Nephron progenitor cell (in vitro differentiated cells): ENCODE results near the gene BACH1.

Source experiments
- DNase-seq: peaks from one replicate; pipeline ENCODE4 v3.0.0; 2021
- H3K27ac Mint-ChIP-seq: 2 replicates; pipeline ENCODE4 v1.8.0; 2021; ENCODE audit warnings: mild to moderate bottlenecking, moderate library complexity, mixed read lengths
- H3K27me3 Mint-ChIP-seq: 2 replicates; pipeline ENCODE4 v1.8.0; 2021; ENCODE audit warnings: mild to moderate bottlenecking, low read depth, mixed read lengths; ENCODE audit not compliant: poor library complexity
- H3K36me3 Mint-ChIP-seq: 2 replicates; pipeline ENCODE4 v1.8.0; 2021; ENCODE audit warnings: low read depth, mixed read lengths
- H3K4me1 Mint-ChIP-seq: 2 replicates; pipeline ENCODE4 v1.8.0; 2021; ENCODE audit warnings: mixed read lengths
- H3K4me3 Mint-ChIP-seq: 2 replicates; pipeline ENCODE4 v1.8.0; 2021; ENCODE audit warnings: mild to moderate bottlenecking, moderate library complexity, mixed read lengths
- H3K9me3 Mint-ChIP-seq: 2 replicates; pipeline ENCODE4 v1.8.0; 2021; ENCODE audit warnings: mild to moderate bottlenecking, moderate library complexity, mixed read lengths
- TF ChIP-seq, protein P1 (sequence below): fragments of 200-600 bp; sonication (generic); IDR thresholded peaks from 2 replicates; pipeline ENCODE4 v1.5.0; 2021; ENCODE audit warnings: antibody characterized with exemption

Gene BACH1

DNA sequence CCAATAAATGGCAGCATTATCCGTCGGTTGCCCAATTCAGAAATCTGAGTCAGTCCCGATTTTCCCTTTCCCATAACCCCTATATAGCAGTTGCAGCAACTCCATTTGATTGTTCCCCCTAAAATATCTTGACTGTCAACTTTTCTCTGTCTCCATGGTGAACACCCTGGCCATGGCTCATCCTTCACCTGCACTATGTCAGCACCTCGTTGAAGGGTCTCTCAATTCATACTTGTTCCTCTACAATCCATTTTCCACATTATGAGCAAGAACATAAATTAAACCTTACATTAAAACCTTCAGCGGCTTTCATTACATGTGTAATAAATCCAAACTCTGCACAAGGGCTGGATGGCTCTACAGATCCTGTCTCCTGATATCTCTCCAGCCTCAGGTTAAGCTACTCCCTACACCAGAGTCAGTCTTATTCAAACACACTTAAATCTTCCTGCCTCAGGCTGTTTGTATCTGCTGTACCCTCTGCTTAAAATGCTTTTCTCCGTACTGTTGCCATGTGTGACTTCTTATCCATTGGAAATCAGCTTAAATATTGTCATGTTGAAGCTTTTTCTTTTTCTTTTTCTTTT, 87.3 kb downstream of the BACH1 start:
- DNase-seq = no peak
- Mint-ChIP-seq H3K27me3 (no peaks in the 10 kb centered on the region), H3K4me1 (peaks cover 8% of the 10 kb centered on the region), H3K27ac (no peak overlapping the region), H3K4me3 (no peak overlapping the region), H3K9me3 (no peaks in the 10 kb centered on the region), H3K36me3 (peaks cover 4% of the 10 kb centered on the region)
- TF ChIP-seq, protein P1, sequence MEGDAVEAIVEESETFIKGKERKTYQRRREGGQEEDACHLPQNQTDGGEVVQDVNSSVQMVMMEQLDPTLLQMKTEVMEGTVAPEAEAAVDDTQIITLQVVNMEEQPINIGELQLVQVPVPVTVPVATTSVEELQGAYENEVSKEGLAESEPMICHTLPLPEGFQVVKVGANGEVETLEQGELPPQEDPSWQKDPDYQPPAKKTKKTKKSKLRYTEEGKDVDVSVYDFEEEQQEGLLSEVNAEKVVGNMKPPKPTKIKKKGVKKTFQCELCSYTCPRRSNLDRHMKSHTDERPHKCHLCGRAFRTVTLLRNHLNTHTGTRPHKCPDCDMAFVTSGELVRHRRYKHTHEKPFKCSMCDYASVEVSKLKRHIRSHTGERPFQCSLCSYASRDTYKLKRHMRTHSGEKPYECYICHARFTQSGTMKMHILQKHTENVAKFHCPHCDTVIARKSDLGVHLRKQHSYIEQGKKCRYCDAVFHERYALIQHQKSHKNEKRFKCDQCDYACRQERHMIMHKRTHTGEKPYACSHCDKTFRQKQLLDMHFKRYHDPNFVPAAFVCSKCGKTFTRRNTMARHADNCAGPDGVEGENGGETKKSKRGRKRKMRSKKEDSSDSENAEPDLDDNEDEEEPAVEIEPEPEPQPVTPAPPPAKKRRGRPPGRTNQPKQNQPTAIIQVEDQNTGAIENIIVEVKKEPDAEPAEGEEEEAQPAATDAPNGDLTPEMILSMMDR = no peak

DNA sequence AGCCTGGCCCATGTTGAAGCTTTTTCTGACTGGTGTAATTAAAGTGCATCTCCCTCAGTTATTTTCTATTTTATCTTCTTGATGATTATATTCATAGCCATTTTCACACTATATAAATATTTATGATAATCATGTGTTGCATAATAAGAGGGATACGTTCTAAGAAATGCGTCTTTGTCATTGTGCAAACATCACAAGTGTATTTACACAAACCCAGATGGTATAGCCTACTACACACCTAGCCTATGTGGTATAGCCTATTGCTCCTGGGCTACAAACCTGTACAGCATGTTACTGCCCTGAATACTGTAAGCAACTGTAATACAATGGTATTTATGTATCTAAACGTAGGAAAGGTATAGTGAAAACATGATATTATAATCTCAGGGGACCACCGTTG, 88.1 kb downstream of the BACH1 start:
- peaks cover 5% of the 10 kb centered on the region for H3K9me3 Mint-ChIP-seq
- no peak overlapping the region for H3K4me3 Mint-ChIP-seq
- no peak for DNase-seq
- TF ChIP-seq, protein P1 = no peak
- peaks cover 9% of the 10 kb centered on the region for H3K4me1 Mint-ChIP-seq
- H3K27me3 Mint-ChIP-seq = no peaks in the 10 kb centered on the region
- H3K27ac Mint-ChIP-seq = no peak overlapping the region
- peaks cover 4% of the 10 kb centered on the region for H3K36me3 Mint-ChIP-seq

DNA sequence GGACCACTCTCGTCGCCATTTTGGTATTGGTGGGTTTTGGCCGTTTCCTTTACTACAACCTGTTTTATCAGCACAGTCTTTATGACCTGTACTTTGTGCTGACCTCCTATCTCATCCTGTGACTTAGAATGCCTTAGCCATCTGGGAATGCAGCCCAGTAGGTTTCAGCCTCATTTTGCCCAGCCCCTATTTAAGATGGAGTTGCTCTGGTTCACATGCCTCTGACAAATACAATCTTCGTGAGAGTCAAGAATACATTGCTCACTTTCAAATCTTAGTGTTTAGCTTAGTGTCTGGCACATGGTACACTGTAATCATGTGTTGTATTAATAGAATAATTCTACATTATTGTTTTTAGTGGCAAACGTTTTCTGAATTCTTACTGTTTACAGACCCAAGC, 88.9 kb downstream of the BACH1 start:
- Mint-ChIP-seq H3K27ac (no peak overlapping the region), H3K27me3 (no peaks in the 10 kb centered on the region), H3K9me3 (peaks cover 12% of the 10 kb centered on the region), H3K4me3 (no peak overlapping the region), H3K36me3 (peaks cover 6% of the 10 kb centered on the region), H3K4me1 (peaks cover 9% of the 10 kb centered on the region)
- DNase-seq = no peak
- TF ChIP-seq, protein P1 = no peak

DNA sequence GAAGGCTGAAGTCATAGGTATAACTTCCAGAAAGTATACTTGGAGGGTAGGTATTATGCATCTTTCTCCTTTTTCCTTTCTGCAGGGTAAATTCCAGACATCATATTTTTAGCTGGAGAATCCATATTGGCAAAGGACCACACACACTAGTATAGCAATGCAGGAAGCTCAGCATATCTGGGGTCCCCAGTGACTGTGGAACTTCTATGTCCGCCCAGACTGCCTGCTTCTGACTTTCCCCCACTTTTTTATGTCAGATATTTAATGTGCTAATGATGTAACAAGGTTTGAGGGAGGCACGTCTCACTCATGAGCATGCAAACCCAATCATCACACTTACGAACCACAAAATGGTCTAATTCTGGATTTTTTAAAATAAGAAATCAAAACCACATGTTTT, 90.4 kb downstream of the BACH1 start:
- peaks cover 24% of the 10 kb centered on the region for H3K9me3 Mint-ChIP-seq
- DNase-seq = no peak
- H3K36me3 Mint-ChIP-seq = peaks cover 14% of the 10 kb centered on the region
- H3K27me3 Mint-ChIP-seq = no peaks in the 10 kb centered on the region
- H3K4me3 Mint-ChIP-seq = no peak overlapping the region
- peaks cover 9% of the 10 kb centered on the region for H3K4me1 Mint-ChIP-seq
- H3K27ac Mint-ChIP-seq = no peak overlapping the region
- TF ChIP-seq, protein P1 = no peak

DNA sequence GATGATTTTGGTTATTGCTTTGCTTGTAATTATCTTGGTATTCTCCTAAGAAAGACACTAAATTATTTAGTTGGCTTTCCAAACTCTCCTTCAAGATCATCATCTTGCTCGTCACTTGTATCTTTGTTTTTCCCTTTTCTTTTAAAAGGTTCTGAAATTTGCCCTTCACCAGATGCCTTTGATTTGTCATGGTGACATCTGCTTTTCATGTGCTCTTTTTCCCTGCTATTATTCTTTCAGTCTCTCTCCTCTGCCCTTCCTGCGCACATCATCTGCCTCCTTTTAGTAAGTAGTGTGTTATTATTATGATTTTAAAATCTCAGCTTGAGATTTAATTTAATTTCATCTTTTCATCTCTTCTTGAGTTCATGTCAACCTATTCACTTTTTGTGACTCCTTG, 92.1 kb downstream of the BACH1 start:
- Mint-ChIP-seq H3K27ac (peak overlapping the region; percentile 2), H3K4me1 (peaks cover 9% of the 10 kb centered on the region)

DNA sequence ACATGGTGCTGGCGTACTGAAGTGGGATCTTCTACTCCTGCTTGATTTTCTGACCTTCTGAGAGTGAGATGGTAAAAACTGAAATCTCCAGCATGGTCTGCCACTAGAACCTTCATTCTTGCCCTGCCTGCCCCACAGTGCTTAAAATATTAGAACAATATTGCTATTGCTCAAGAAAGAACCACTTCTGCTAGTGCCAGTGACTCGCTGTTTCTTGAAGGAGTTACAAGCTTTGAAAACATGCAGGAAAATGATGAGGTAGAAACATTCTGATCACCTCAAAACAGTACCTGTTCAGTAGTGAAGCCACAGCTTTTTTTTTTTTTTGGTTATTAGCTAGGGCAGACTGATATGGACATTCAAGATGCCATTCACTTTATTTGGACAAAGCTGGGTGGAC, 95.3 kb downstream of the BACH1 start:
- Mint-ChIP-seq H3K27ac (no peak overlapping the region), H3K4me3 (no peak overlapping the region), H3K4me1 (peaks cover 9% of the 10 kb centered on the region), H3K27me3 (no peaks in the 10 kb centered on the region), H3K36me3 (peaks cover 21% of the 10 kb centered on the region), H3K9me3 (peaks cover 25% of the 10 kb centered on the region)
- TF ChIP-seq, protein P1 = no peak
- no peak for DNase-seq

More for the DNA sequence above, 92.1 kb downstream of the BACH1 start:
- H3K27me3 Mint-ChIP-seq = no peaks in the 10 kb centered on the region
- H3K9me3 Mint-ChIP-seq = peaks cover 24% of the 10 kb centered on the region
- TF ChIP-seq, protein P1 = no peak
- peaks cover 14% of the 10 kb centered on the region for H3K36me3 Mint-ChIP-seq
- H3K4me3 Mint-ChIP-seq = no peak overlapping the region
- DNase-seq = no peak
